GM19324 (cell line): ENCODE data around the gene DUS4L.

ENCODE experiments used
- ATAC-seq: cut with Tn5 transposase; IDR thresholded peaks from one replicate; pipeline ENCODE4 v1.9.1; 2021; ENCODE audit warnings: mild to moderate bottlenecking, moderate library complexity; ENCODE audit not compliant: unreplicated experiment, low FRiP score

DUS4L gene

DNA sequence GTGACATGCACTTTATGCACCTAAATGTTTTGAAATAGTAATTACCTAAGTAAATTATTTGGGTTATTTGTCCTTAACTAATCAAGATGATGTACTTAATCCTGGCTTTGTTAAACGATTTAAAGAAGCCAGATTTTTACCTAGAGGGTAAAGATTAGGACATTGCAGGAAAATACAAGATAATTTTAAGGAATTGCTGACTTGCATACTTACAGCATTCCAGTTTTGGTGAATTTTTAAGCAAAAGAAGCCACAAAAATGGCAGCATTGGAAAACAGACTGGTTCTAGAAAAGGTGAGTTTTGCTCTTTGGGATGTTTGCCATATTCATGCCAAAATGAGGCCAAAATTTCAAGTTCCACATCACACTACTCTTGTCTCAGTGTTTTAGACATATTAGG, 49.7 kb downstream of the DUS4L start:
- no peak for ATAC-seq

DNA sequence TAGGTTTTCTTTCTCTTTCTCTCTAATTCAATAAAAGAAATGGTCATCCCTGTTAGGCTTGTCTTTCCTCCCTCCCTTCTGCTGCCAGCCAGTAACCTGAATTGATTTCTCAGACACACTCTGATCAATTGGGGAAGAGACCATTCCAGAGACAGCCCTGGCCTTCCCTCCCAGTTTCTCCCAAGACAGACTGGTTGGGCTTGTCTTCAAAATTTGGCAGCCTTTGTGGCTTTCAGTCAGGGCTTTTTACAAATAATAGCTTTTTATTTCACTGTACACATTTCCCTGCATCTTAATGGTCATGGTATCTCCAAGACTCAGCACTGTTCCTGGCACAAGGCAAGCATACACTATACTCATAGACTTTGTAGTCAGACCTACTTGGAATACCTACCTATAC, 50.2 kb downstream of the DUS4L start:
- ATAC-seq, result no peak

DNA sequence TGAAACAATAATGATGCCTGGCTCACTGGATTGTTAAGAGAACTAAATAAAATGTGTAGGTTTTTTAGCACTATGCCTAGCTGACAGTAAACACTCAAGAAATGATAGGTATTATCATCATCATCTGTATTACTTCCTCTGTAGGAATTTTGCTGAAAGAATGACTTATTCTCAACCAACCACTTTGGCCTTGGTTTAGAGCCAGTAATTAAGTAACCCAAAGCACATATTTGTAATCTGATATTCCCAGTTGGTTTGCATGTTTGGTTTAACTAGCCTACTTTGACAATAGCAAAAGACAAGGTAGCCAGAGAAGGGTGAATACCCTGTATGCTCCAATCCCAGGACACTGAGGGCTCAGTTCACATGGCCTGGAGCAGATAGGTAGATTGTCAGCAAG, 50.7 kb downstream of the DUS4L start:
- no peak for ATAC-seq

DNA sequence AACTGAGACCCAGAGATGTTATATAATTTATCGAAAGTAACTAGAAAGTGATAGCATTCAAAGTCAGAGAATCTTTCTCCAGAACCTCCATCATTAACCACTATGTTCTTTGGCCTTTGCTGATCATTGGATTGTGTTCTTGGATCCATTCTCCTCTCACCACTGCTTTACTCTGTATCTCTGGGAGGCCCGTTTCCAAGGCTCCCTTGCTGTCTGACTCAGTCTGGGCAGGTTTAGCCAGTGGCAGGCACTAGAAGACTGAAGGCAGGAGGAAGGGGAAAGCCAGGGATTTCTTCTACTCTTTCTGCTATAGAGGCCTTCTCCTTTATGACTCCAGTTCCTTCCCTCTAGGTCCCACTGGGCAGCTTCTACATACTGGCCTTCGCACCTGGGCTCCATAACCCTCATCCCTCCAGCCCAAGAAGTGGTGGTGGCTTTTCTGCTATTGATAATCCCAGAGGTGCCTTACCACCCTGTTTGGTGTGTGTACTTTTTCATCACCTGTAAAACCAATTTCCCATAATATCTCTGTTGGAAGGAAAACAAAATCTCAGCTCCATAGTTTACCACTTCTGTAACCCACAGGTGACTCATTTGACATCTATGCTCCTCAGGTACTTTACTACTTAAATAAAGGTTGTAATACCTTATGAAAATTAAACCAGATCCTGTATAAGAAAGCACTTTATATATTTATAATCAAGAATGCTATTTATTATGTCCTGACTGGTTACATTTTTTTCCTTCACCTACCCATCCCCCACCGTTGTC, 52.3 kb downstream of the DUS4L start:
- no peak for ATAC-seq

DNA sequence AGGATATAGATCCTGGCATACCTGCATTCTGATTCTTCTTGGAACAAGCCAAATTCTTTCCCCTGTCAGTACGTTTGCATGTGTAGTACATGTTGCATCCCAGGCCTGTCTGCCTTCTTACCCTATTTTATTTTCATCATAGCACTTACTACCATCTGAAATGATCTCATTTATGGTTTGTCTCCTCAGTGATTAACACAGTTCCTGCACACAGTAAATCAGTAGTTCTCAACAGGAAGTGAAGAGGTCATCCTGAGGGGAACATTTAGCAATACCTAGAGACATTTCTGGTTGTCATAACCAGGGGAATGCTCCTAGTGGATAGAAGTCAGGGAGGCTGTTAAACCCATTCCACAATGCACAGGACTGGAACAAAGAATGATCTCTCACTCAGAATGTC, 58.7 kb downstream of the DUS4L start:
- ATAC-seq, result no peak

DNA sequence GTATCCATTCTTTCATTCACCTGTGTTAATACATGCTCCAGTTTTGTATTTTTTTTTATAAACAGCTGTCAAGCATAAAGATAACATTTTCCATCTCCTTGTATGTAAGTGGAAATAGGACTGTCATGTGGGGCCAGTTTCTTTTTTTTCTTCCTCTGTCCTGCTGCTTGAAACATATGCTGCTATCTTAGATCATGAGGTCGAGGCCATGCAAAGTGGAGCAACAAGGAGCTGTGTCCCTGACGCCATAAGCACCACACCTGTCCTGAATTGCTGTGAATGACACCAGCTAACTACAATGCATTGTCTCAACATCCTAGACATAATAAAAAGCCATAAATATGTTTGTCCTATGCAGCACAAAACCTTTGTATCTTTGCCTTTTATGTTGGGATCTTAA, 59.1 kb downstream of the DUS4L start:
- ATAC-seq, result no peak

DNA sequence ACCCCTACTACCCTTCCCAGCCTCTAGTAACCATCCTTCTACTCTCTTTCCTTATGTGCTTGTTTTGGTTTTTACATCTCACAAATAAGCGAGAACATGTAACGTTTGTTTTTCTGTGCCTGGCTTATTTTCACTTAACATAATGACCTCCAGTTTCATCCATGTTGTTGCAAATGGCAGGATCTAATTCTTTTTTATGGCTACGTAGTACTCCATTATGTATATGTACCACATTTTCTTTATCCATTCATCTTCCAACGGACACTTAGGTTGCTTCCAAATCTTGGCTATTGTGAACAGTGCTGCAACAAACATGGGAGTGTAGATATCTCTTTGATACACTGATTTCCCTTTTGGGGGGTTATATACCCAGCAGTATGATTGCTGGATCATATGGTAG, 63.2 kb downstream of the DUS4L start:
- ATAC-seq, result no peak
